HUES6 (cell line): Measurements from ENCODE around the gene DUSP9.

ENCODE experiments used
- H3K27ac ChIP-seq: 2 replicates; pipeline ENCODE4 v1.7.0; 2013; ENCODE audit warnings: low read depth, mild to moderate bottlenecking, low read length, inconsistent platforms
- H3K27me3 ChIP-seq: 2 replicates; pipeline ENCODE4 v1.6.1; 2013; ENCODE audit warnings: low read length; ENCODE audit not compliant: control insufficient read depth, insufficient read depth
- H3K36me3 ChIP-seq: 2 replicates; pipeline ENCODE4 v1.6.1; 2013; ENCODE audit warnings: low read length; ENCODE audit not compliant: control insufficient read depth, insufficient read depth
- H3K4me1 ChIP-seq: 2 replicates; pipeline ENCODE4 v1.6.1; 2013; ENCODE audit warnings: low read length; ENCODE audit not compliant: control insufficient read depth, insufficient read depth
- H3K4me3 ChIP-seq: 2 replicates; pipeline ENCODE4 v1.5.1; 2013; ENCODE audit warnings: low read depth, low read length
- H3K9ac ChIP-seq: one replicate; pipeline ENCODE4 v1.6.1; 2013; ENCODE audit warnings: mild to moderate bottlenecking, low read length
- H3K9me3 ChIP-seq: 2 replicates; pipeline ENCODE4 v1.6.1; 2013; ENCODE audit warnings: low read depth, low read length; ENCODE audit not compliant: control insufficient read depth, insufficient read depth

The DUSP9 gene

GRCh38 chrX:153650959-153651358 lies 4.0 kb downstream of the DUSP9 start:
- Histone ChIP-seq H3K9ac (no peak overlapping the region), H3K27me3 (peaks cover 36% of the 10 kb centered on the region), H3K4me1 (peaks cover 4% of the 10 kb centered on the region; the same call in 1 of the 2 replicates), H3K36me3 (no peaks in the 10 kb centered on the region), H3K27ac (no peak overlapping the region), H3K9me3 (peaks cover 15% of the 10 kb centered on the region; the same call in 1 of the 2 replicates), H3K4me3 (no peak overlapping the region)

- H3K27ac ChIP-seq = no peak overlapping the region
- peaks cover 2% of the 10 kb centered on the region; the same call in 1 of the 2 replicates for H3K4me1 ChIP-seq
- peaks cover 29% of the 10 kb centered on the region for H3K27me3 ChIP-seq
- H3K36me3 ChIP-seq = no peaks in the 10 kb centered on the region
- H3K9ac ChIP-seq = no peak overlapping the region
- H3K4me3 ChIP-seq = no peak overlapping the region
- H3K9me3 ChIP-seq = peaks cover 15% of the 10 kb centered on the region; the same call in 1 of the 2 replicates
These were observed 4.6 kb downstream of the DUSP9 start for GRCh38 chrX:153651540-153652079.

GRCh38 chrX:153653556-153653955 lies 6.6 kb downstream of the DUSP9 start:
- H3K27ac ChIP-seq = no peak overlapping the region
- H3K27me3 ChIP-seq = peaks cover 10% of the 10 kb centered on the region
- no peak overlapping the region for H3K9ac ChIP-seq
- H3K4me1 ChIP-seq = no peaks in the 10 kb centered on the region; the same call in 1 of the 2 replicates
- no peaks in the 10 kb centered on the region for H3K36me3 ChIP-seq
- H3K9me3 ChIP-seq = peaks cover 23% of the 10 kb centered on the region; the same call in 1 of the 2 replicates
- H3K4me3 ChIP-seq = no peak overlapping the region

GRCh38 chrX:153657161-153657560 lies 10.2 kb downstream of the DUSP9 start:
- no peak overlapping the region for H3K27ac ChIP-seq

GRCh38 chrX:153659268-153659667 lies 12.3 kb downstream of the DUSP9 start:
- H3K9me3 ChIP-seq = peaks cover 18% of the 10 kb centered on the region; the same call in 1 of the 2 replicates
- H3K27me3 ChIP-seq = peaks cover 20% of the 10 kb centered on the region
- H3K27ac ChIP-seq = no peak overlapping the region
- H3K4me1 ChIP-seq = no peaks in the 10 kb centered on the region
- H3K9ac ChIP-seq = no peak overlapping the region
- H3K4me3 ChIP-seq = no peak overlapping the region
- H3K36me3 ChIP-seq = no peaks in the 10 kb centered on the region

More at GRCh38 chrX:153657161-153657560, 10.2 kb downstream of the DUSP9 start:
- peaks cover 11% of the 10 kb centered on the region for H3K27me3 ChIP-seq
- H3K4me3 ChIP-seq = no peak overlapping the region
- H3K4me1 ChIP-seq = no peaks in the 10 kb centered on the region
- H3K36me3 ChIP-seq = no peaks in the 10 kb centered on the region
- H3K9ac ChIP-seq = no peak overlapping the region
- H3K9me3 ChIP-seq = peaks cover 23% of the 10 kb centered on the region; the same call in 1 of the 2 replicates

- H3K4me3 ChIP-seq = peak overlapping the region; percentile 28
- H3K36me3 ChIP-seq = no peaks in the 10 kb centered on the region
- H3K27ac ChIP-seq = no peak overlapping the region
- H3K27me3 ChIP-seq = peaks cover 41% of the 10 kb centered on the region
- peaks cover 14% of the 10 kb centered on the region; the same call in 1 of the 2 replicates for H3K9me3 ChIP-seq
- no peak overlapping the region for H3K9ac ChIP-seq
- H3K4me1 ChIP-seq = no peaks in the 10 kb centered on the region
These were observed 15.3 kb downstream of the DUSP9 start for GRCh38 chrX:153662266-153662665.

GRCh38 chrX:153665726-153666306 lies 18.8 kb downstream of the DUSP9 start:
- Histone ChIP-seq H3K4me1 (no peaks in the 10 kb centered on the region), H3K36me3 (no peaks in the 10 kb centered on the region), H3K27me3 (peaks cover 47% of the 10 kb centered on the region), H3K4me3 (no peak overlapping the region), H3K27ac (no peak overlapping the region), H3K9ac (no peak overlapping the region), H3K9me3 (peaks cover 14% of the 10 kb centered on the region; the same call in 1 of the 2 replicates)

GRCh38 chrX:153667281-153667955 lies 20.4 kb downstream of the DUSP9 start:
- peaks cover 36% of the 10 kb centered on the region; the same call in 1 of the 2 replicates for H3K27me3 ChIP-seq
- H3K4me1 ChIP-seq = no peaks in the 10 kb centered on the region
- H3K9me3 ChIP-seq = peaks cover 22% of the 10 kb centered on the region; the same call in 1 of the 2 replicates
- H3K27ac ChIP-seq = no peak overlapping the region
- H3K9ac ChIP-seq = peak overlapping the region; percentile 39
- H3K36me3 ChIP-seq = no peaks in the 10 kb centered on the region
- H3K4me3 ChIP-seq = peak overlapping the region; percentile 46

GRCh38 chrX:153667956-153668396 lies 21.0 kb downstream of the DUSP9 start:
- Histone ChIP-seq H3K4me1 (0 out of 2 replicates have a peak, but pooled peaks cover 3% of the 10 kb centered on the region), H3K36me3 (no peaks in the 10 kb centered on the region), H3K27ac (no peak overlapping the region), H3K27me3 (peaks cover 36% of the 10 kb centered on the region; the same call in 1 of the 2 replicates), H3K9me3 (peaks cover 22% of the 10 kb centered on the region; the same call in 1 of the 2 replicates), H3K9ac (peak overlapping the region; percentile 39), H3K4me3 (peak overlapping the region; percentile 46)

- no peak overlapping the region for H3K9ac ChIP-seq
- peaks cover 40% of the 10 kb centered on the region; the same call in 1 of the 2 replicates for H3K27me3 ChIP-seq
- H3K4me3 ChIP-seq = no peak overlapping the region
- H3K27ac ChIP-seq = no peak overlapping the region
- H3K4me1 ChIP-seq = 0 out of 2 replicates have a peak, but pooled peaks cover 5% of the 10 kb centered on the region
- H3K9me3 ChIP-seq = peaks cover 22% of the 10 kb centered on the region; the same call in 1 of the 2 replicates
- no peaks in the 10 kb centered on the region for H3K36me3 ChIP-seq
These were observed 21.6 kb downstream of the DUSP9 start for GRCh38 chrX:153668423-153669173.
